Kidney tubule cell (primary cell): ENCODE data around the gene UBTD1.

Experiments
- DNase-seq: peaks from one replicate; pipeline ENCODE4 v3.0.0-alpha.2; 2018; ENCODE audit warnings: low spot score

The UBTD1 gene

GRCh38 chr10:97483506-97483905 lies 15.2 kb upstream of the UBTD1 start:
- peak; percentile 22 for DNase-seq

GRCh38 chr10:97483921-97484320 lies 14.8 kb upstream of the UBTD1 start:
- no peak for DNase-seq

- no peak for DNase-seq
These were observed 13.0 kb upstream of the UBTD1 start for GRCh38 chr10:97485647-97486281.

- DNase-seq: no peak
These were observed 8.1 kb upstream of the UBTD1 start for GRCh38 chr10:97490592-97490991.

- no peak for DNase-seq
These were observed 4.6 kb upstream of the UBTD1 start for GRCh38 chr10:97494151-97494550.

- peak; percentile 13 for DNase-seq
These were observed 3.7 kb upstream of the UBTD1 start for GRCh38 chr10:97494863-97495506.

- peak; percentile 86 for DNase-seq
These were observed 1.1 kb upstream of the UBTD1 start for GRCh38 chr10:97497572-97498075.

GRCh38 chr10:97498076-97498840 lies 466 bp upstream of the UBTD1 start, which contains the start of gene MMS19:
TSS of gene MMS19 (minus strand) at chr10:97498422. CDS start at chr10:97498384, 38 bp downstream.
- DNase-seq: peak; percentile 99

- peak; percentile 56 for DNase-seq
These were observed 1.0 kb downstream of the UBTD1 start for GRCh38 chr10:97499561-97500296.

- no peak for DNase-seq
These were observed 1.5 kb downstream of the UBTD1 start for GRCh38 chr10:97500297-97500575.

GRCh38 chr10:97502916-97503315 lies 4.2 kb downstream of the UBTD1 start:
- no peak for DNase-seq

GRCh38 chr10:97503406-97503805 lies 4.7 kb downstream of the UBTD1 start:
- DNase-seq: no peak

- no peak for DNase-seq
These were observed 6.4 kb downstream of the UBTD1 start for GRCh38 chr10:97505152-97505551.

- no peak for DNase-seq
These were observed 7.7 kb downstream of the UBTD1 start for GRCh38 chr10:97506199-97506991.

GRCh38 chr10:97508342-97508741 lies 9.6 kb downstream of the UBTD1 start:
- DNase-seq: peak; percentile 79

- DNase-seq: no peak
These were observed 10.5 kb downstream of the UBTD1 start for GRCh38 chr10:97509120-97509680.

- no peak for DNase-seq
These were observed 12.0 kb downstream of the UBTD1 start for GRCh38 chr10:97510686-97511085.

GRCh38 chr10:97511711-97512440 lies 13.2 kb downstream of the UBTD1 start:
- DNase-seq: no peak

- DNase-seq: no peak
These were observed 14.3 kb downstream of the UBTD1 start for GRCh38 chr10:97512993-97513392.

- DNase-seq: no peak
These were observed 15.6 kb downstream of the UBTD1 start for GRCh38 chr10:97514344-97514743.
